VCaP (cell line): ENCODE measurements around the gene MLLT11.

ENCODE experiments used
- H3K27ac ChIP-seq: fragments of 450-650 bp; 2 replicates; pipeline ENCODE4 v1.5.1; 2017
- TF ChIP-seq, protein P1 (sequence below): fragments of 450-650 bp; conservative IDR thresholded peaks from 2 replicates; pipeline ENCODE4 v1.5.1; 2017; ENCODE audit warnings: mild to moderate bottlenecking, moderate library complexity

The MLLT11 gene, protein sequence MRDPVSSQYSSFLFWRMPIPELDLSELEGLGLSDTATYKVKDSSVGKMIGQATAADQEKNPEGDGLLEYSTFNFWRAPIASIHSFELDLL

DNA sequence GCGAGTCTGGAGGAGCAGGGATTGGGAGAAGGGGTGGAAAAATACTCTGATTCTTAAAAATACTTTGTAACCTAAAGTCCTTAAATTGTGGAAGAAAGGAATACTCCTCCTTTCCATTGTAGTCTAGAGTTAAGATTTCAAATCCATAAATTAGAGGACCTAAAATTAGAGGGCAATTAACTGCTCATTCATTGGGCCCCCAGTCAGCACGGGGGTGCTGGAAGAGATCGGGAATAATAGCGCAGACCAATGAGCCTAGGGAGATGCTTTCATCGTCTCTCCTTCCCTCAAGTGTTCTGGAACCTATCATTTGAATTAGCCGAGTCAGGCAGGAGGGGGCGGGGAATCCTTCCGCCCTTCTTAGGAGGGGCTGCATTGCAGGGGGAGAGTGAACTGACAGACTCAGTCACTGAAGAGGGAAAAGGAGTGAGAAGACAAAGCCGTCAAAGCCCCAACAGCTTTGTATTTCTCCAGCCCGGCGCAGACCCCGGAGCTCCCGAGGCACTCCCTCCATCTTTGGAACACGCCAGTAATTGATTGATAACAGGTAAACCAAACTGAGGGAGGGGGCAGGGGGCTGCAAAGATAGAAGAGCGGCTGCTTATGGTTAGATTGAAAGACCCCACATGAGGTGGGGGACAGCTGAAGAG lies at the start of gene MLLT11:
Gene MLLT11, plus strand, starts transcription at position 391 of the 650 bp plus-strand sequence. CDS start 6,828 bp downstream, outside the sequence.
- TF ChIP-seq, protein P1, sequence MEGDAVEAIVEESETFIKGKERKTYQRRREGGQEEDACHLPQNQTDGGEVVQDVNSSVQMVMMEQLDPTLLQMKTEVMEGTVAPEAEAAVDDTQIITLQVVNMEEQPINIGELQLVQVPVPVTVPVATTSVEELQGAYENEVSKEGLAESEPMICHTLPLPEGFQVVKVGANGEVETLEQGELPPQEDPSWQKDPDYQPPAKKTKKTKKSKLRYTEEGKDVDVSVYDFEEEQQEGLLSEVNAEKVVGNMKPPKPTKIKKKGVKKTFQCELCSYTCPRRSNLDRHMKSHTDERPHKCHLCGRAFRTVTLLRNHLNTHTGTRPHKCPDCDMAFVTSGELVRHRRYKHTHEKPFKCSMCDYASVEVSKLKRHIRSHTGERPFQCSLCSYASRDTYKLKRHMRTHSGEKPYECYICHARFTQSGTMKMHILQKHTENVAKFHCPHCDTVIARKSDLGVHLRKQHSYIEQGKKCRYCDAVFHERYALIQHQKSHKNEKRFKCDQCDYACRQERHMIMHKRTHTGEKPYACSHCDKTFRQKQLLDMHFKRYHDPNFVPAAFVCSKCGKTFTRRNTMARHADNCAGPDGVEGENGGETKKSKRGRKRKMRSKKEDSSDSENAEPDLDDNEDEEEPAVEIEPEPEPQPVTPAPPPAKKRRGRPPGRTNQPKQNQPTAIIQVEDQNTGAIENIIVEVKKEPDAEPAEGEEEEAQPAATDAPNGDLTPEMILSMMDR, result no peak
- H3K27ac ChIP-seq, result peak within 1 kb of the TSS; percentile 99

DNA sequence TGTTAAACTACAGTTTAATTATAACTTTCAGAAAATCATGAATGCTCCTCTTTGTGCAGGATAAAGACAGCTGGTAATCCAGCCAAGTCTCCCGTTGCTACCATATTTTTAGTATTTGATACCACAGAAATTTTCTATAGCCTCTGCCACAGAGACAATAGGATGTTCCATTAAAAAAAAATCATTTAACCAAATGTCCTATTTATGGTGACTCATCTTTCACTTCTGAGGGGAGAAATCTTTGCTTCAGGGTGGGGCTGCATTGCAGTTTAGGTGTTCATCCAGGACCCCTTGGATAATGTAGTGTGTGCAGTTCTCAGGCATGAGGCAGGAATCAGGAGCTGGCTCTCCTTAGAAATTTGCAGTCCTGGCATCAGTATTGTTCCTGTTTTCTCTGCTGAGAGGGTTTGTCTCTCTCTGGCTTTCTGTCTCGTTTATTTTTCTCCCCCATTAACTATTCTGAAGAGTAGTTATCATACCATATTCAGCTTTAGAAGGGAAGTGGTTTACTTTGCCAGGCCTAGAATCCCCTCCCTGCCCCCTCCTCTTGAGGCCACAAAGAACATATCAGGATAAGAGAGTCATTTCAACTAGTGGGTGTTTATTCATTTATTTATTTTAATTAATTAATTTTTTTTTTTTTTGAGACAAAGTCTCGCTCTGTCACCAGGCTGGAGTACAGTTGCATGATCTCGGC lies 48.9 kb upstream of the MLLT11 start:
- H3K27ac ChIP-seq, result no peak overlapping the region

DNA sequence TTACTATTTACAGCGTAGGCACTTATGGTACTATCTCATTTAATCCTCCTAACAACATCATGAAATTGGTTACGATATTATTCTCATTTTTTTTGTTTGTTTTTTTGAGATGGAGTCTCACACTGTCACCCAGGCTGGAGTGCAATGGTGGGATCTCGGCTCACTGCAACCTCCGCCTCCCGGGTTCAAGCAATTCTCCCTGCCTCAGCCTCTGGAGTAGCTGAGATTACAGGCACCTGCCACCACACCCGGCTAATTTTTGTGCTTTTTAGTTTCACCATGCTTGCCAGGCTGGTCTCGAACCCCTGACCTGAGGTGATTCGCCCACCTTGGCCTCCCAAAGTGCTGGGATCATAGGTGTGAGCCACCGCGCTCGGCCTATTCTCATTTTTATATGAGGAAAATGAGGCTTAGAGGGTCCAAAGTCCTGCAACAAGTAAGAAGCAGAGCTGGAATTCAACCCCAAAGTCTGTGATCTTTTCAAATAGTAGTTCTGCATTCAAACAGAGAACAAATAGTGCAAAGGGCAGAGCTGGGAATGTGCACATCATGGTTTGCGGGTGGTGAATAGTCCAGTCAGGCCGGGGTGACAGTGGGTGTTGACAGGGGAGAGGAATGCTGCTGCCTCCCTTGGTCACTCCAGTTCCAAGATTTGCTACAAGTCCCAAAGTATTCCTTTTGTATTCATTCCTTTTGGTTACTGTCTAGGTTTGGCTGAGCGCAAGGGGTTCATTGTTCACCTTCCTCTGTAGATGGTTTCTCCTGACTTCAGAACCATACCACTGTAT lies 47.3 kb upstream of the MLLT11 start:
- no peak overlapping the region for H3K27ac ChIP-seq
- TF ChIP-seq, protein P1, result no peak

More for the DNA sequence above, 48.9 kb upstream of the MLLT11 start:
- TF ChIP-seq, protein P1, result no peak

DNA sequence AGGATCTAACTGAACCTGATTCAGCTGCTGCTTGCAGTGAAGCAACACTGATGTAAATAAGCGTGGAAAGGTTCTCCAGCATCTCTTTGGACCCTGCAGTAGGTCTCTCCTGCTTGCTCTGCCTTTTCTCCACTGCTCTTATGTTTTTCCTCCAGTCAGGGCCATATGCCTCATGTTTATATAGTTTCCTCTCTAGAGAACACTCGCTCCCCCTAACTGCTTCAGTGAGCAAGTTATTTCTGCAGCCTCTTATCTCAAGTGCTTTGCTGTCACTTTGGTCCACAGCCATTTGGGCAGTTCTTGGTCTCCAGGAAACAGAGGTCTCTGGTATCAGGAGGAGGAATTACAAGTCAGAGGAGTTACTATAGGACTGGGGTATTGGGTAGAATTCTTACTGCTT lies 46.7 kb upstream of the MLLT11 start:
- no peak overlapping the region for H3K27ac ChIP-seq

DNA sequence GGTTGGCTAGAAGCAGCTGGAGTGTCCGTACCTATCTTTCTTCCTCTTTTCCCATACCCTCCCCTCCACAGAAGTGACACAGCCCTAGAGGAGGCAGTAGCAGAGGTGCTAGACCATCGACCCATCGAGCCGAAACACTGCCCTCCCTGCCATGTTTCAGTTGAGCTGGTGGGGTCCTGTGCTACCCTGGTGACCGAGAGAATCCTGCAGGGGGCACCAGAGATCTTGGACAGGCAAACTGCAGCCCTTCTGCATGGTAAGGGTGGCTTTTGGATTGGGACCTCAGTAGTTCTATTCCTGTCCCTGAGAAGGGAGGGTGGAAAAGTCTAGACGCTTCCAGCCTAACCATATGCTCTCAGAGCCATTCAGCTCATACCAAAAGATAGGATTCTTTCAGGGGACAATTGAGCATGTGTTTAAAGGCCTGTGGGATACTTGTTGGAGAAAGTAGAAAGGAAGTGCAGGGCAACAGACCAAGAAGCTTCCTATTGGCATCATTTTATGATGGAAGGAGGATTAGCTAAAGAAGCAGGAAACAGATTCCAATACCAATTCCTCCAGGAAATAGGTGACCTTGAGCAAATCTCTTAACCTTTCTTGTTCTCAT lies 35.6 kb upstream of the MLLT11 start:
- H3K27ac ChIP-seq, result no peak overlapping the region
- TF ChIP-seq, protein P1, result peak; percentile 79

More for the DNA sequence above, 46.7 kb upstream of the MLLT11 start:
- TF ChIP-seq, protein P1, result no peak

DNA sequence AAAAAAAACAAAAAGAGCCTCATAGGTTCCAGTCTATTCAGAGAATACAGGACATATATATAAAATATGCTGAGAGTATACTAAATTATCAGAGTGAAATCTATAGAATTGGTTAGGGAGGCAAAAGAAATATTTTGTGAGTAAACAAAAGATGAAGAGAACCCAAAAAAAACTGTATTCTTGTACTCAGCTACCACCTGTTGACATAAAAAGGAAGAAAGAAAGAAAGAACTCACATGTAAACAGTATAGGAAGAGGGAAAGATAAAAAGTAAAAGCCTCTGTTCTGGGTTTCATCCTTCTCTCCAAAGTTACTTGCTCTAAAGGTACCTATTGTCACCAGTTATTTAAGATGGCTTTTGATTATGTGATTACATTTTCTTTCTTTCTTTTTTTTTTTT lies 33.7 kb upstream of the MLLT11 start:
- TF ChIP-seq, protein P1, result no peak
- H3K27ac ChIP-seq, result no peak overlapping the region

DNA sequence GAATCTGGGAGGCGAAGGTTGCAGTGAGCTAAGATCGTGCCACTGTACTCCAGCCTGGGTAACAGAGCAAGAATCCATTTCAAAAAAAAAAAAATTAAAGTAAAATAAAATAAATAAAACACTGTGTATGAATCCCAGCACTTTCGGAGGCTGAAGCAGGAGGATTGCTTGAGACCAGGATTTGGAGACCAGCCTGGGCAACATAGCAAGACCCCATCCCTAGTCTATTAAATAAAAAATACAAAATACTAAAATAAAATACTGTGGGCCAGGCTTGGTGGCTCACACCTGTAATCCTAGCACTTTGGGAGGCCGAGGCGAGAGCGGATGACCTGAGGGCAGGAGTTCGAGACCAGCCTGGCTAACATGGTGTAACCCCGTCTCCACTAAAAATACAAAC lies 28.0 kb upstream of the MLLT11 start:
- no peak overlapping the region for H3K27ac ChIP-seq
- TF ChIP-seq, protein P1, result no peak
